Adrenal gland (tissue), 12 donors: ENCODE results near the gene EHBP1. TPM values are rescaled to one million over a fixed set of nuclear protein-coding genes. Genes with fewer than 3 reads are reported as not detected.

Source experiments
- DNase-seq, 7 donors: peaks; one replicate each; pipeline ENCODE4 v3.0.0-alpha.2; 2019 to 2020
- H3K27ac ChIP-seq, 5 donors: fragments of 200-600 bp; sonication (generic) in 4 of 5; 1 replicate in 3 of 5; 2 replicates in 2 of 5; pipeline versions ENCODE4 v1.5.1 to v1.8.0; 2016 to 2020; ENCODE audit warnings: mild to moderate bottlenecking in 1 of 5
- H3K27me3 ChIP-seq: fragments of 200-600 bp; 2 replicates; pipeline ENCODE4 v1.8.0; 2021
- H3K36me3 ChIP-seq, 2 donors: fragments of 200-600 bp; replicated peaks in 1 of 2; 1 replicate in 1 of 2; 2 replicates in 1 of 2; pipeline versions ENCODE4 v1.5.1 to v1.8.0; 2018 to 2022
- H3K4me1 ChIP-seq, 2 donors: fragments of 200-600 bp; replicated peaks in 1 of 2; 1 replicate in 1 of 2; 2 replicates in 1 of 2; pipeline versions ENCODE4 v1.5.1 to v1.8.0; 2018 to 2021
- H3K4me3 ChIP-seq, 4 donors: fragments of 200-600 bp; sonication (generic) in 3 of 4; one replicate each; pipeline ENCODE4 v1.5.1; 2016 to 2018
- H3K9me3 ChIP-seq, 3 donors: fragments of 200-600 bp; sonication (generic) in 1 of 3; replicated peaks in 1 of 3; 1 replicate in 2 of 3; 2 replicates in 1 of 3; pipeline versions ENCODE4 v1.5.1 to v1.8.0; 2016 to 2021
- CTCF ChIP-seq, 6 experiments: fragments of 450-650 bp in 4 of 6; fragments of 200-600 bp in 2 of 6; sonication (generic) in 1 of 6; IDR thresholded peaks; 1 replicate in 5 of 6; 2 replicates in 1 of 6; pipeline versions ENCODE4 v1.5.1 to v1.8.0; 2016 to 2021; ENCODE audit warnings: antibody characterized with exemption in 6 of 6, mild to moderate bottlenecking in 2 of 6, moderate library complexity in 1 of 6
- POLR2A ChIP-seq, 2 donors: fragments of 450-650 bp; IDR thresholded peaks; one replicate each; pipeline ENCODE4 v1.6.1; 2017; ENCODE audit warnings: antibody characterized with exemption in 2 of 2, mild to moderate bottlenecking in 2 of 2, moderate library complexity in 1 of 2
- WGBS, 4 donors: extraction: QIAGEN DNeasy Blood & Tissue Kit in 2 of 4; methylation state at CpG; one replicate each; pipeline versions ENCODE4 v1.1.5 to v1.1.7; 2013 to 2017; 5-methylcytosine and 5-hydroxymethylcytosine counted together
- intact Hi-C, 2 donors: fragments of 100-400 bp; cut with DNase I; formaldehyde crosslinking; loops; one replicate each; pipeline versions ENCODE4 v1.14.1 to v1.15.0; 2022 to 2023
- polyA plus RNA-seq, 3 donors: library from polyadenylated mRNA; stranded (reverse); fragments of 200-250 nt in 2 of 3; fragments of 350-450 nt in 1 of 3; fragmentation: Illumina TruSeq in 1 of 3; extraction: RNeasy Lipid Tissue Mini Kit (QIAGEN cat#74804) in 1 of 3; gene quantifications; one replicate each; pipeline ENCODE4 v1.2.3, GENCODE V29; 2013 to 2014
- total RNA-seq, 9 donors: library from RNA; depleted of rRNA in 4 of 9; stranded (reverse); fragments of >200 nt in 4 of 9; fragments of 120-200 nt in 1 of 9; fragmentation: NEBNext Ultra II Directional in 1 of 9; extraction: Animal tissue kit (Norgen Biotek cat#: 25700) in 1 of 9; gene quantifications; one replicate each; pipeline versions ENCODE4 v1.1.0 to v1.2.4, GENCODE V29; 2013 to 2023
- donor health status: healthy with polysubstance abuse.
- donor health status: Bipolar disorder and iron deficiency.
- donor health status: DM: yes; HTN: yes; CAD: no.
- donor health status: DM: no; HTN: no; CAD: no.
- donor health status: DM: no; HTN: no; CAD: no.
- donor health status: DM: yes; HTN: yes; CAD: no.

The EHBP1 gene
- total and polyA plus RNA-seq, 12 donors = 13.5 to 83.6 (median 46.3) TPM

- WGBS, 4 donors = 9 to 15% (median 12%) methylated on average over 27 to 35 of the region's 35 CpGs
- TF ChIP-seq CTCF (IDR thresholded peaks at IDR 0.05) (no peak), POLR2A (IDR thresholded peaks at IDR 0.05) (no peak)
- no peak for DNase-seq
- H3K9me3 ChIP-seq = peaks cover 0 to 4% (median 0%) of the 10 kb centered on the region in 3 donors
- intact Hi-C loops = no loop called here
- peaks cover 6 to 39% of the 10 kb centered on the region in 2 donors for H3K4me1 ChIP-seq
- H3K4me3 ChIP-seq = peak overlapping the region in 1 of 4 donors; percentile 19
- H3K27me3 ChIP-seq = peaks cover 98% of the 10 kb centered on the region
- no peaks in the 10 kb centered on the region for H3K36me3 ChIP-seq
- H3K27ac ChIP-seq = no peak overlapping the region
Measured at GRCh38 chr2:63058144-63058920, 352.8 kb downstream of the EHBP1 start.

- intact Hi-C loops = no loop called here
- H3K4me1 ChIP-seq = peaks cover 6 to 39% of the 10 kb centered on the region in 2 donors
- no peak overlapping the region for H3K27ac ChIP-seq
- peaks cover 95% of the 10 kb centered on the region for H3K27me3 ChIP-seq
- peak overlapping the region in 1 of 4 donors; percentile 25 for H3K4me3 ChIP-seq
- DNase-seq = no peak
- H3K9me3 ChIP-seq = peaks cover 0 to 4% (median 0%) of the 10 kb centered on the region in 3 donors
- TF ChIP-seq POLR2A (IDR thresholded peaks at IDR 0.05) (no peak), CTCF (IDR thresholded peaks at IDR 0.05) (no peak)
- WGBS, 4 donors = 0 to 8% (median 7%) methylated on average over 3 to 67 of the region's 67 CpGs
- no peaks in the 10 kb centered on the region for H3K36me3 ChIP-seq
Measured at GRCh38 chr2:63058921-63059792, 353.6 kb downstream of the EHBP1 start.

- intact Hi-C loops = no loop called here
- DNase-seq = no peak
- 10 to 16% (median 13%) methylated on average over 12 to 39 of the region's 39 CpGs for WGBS, 4 donors
- Histone ChIP-seq H3K36me3 (no peaks in the 10 kb centered on the region), H3K27me3 (peaks cover 95% of the 10 kb centered on the region), H3K27ac (no peak overlapping the region), H3K4me3 (peak overlapping the region in 1 of 4 donors; percentile 25), H3K4me1 (peaks cover 6 to 39% of the 10 kb centered on the region in 2 donors), H3K9me3 (peaks cover 0 to 4% (median 0%) of the 10 kb centered on the region in 3 donors)
- no peak for TF ChIP-seq POLR2A (IDR thresholded peaks at IDR 0.05)
- TF ChIP-seq CTCF (IDR thresholded peaks at IDR 0.05) = no peak
Measured at GRCh38 chr2:63059793-63060471, 354.4 kb downstream of the EHBP1 start.
